22Rv1 (cell line): ENCODE measurements around the gene ZNF135.

Source experiments
- ZFX ChIP-seq: fragments of 450-650 bp; IDR thresholded peaks from 2 replicates; pipeline ENCODE4 v1.6.1; 2017; ENCODE audit warnings: antibody characterized with exemption, borderline replicate concordance
- TF ChIP-seq, protein P1 (sequence below): fragments of 450-650 bp; IDR thresholded peaks from 2 replicates; pipeline ENCODE4 v1.5.1; 2017; ENCODE audit warnings: mild to moderate bottlenecking

DNA sequence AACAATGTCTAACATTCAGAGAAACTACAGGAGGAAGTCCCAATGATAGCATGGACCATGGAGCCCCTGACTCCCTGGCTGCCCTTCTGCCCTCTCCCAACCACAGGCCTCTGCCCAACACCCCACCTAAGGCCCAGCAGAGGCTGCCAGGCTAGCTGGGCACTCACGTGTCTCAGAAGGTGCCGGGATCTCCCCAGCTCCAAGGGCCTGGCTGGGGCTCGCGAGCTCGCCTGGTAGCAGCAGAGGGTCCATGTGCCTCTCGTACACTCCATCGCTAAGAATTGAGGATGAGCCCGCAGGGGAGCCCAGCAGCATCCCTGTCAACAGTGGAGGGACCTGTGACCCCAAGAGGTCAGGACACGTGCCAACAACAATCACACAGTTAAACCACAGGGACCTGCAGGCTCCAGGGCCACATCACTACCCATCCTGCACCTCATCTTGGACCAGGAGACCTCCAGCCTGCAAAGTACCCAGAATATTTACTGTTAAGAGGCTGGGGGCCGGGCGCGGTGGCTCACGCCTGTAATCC is 29.5 kb downstream of the ZNF135 start:
- TF ChIP-seq, protein P1, sequence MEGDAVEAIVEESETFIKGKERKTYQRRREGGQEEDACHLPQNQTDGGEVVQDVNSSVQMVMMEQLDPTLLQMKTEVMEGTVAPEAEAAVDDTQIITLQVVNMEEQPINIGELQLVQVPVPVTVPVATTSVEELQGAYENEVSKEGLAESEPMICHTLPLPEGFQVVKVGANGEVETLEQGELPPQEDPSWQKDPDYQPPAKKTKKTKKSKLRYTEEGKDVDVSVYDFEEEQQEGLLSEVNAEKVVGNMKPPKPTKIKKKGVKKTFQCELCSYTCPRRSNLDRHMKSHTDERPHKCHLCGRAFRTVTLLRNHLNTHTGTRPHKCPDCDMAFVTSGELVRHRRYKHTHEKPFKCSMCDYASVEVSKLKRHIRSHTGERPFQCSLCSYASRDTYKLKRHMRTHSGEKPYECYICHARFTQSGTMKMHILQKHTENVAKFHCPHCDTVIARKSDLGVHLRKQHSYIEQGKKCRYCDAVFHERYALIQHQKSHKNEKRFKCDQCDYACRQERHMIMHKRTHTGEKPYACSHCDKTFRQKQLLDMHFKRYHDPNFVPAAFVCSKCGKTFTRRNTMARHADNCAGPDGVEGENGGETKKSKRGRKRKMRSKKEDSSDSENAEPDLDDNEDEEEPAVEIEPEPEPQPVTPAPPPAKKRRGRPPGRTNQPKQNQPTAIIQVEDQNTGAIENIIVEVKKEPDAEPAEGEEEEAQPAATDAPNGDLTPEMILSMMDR: no peak
- TF ChIP-seq ZFX: no peak
